ENCODE measurements around the gene LRRC73. TPM values are rescaled to one million over a fixed set of nuclear protein-coding genes. Genes with fewer than 3 reads are reported as not detected.

Gene LRRC73
- total and polyA plus RNA-seq, 2 donors (not counting 1 experiment from before 2014, with no cell fraction given) = 0.18 to 0.33 TPM

GRCh38 chr6:43464337-43464736 is 45.8 kb downstream of the LRRC73 start:
- TF ChIP-seq EZH2 (IDR thresholded peaks at IDR 0.05; ENCODE audit: low read length, missing control alignments) (no peak), CTCF (conservative IDR thresholded peaks at IDR 0.05 in 1 of 2, IDR thresholded peaks at IDR 0.05 in 1 of 2; ENCODE audit: low read depth in 1 of 2, low read length in 2 of 2) (no peak)
- Histone ChIP-seq H3K9ac (ENCODE audit: insufficient read depth, low read length) (no peak overlapping the region), H3K27ac (ENCODE audit: insufficient read depth, low read length) (no peak overlapping the region), H3K9me3 (ENCODE audit: control insufficient read depth, insufficient read depth, low read depth, low read length) (no peaks in the 10 kb centered on the region), H4K20me1 (ENCODE audit: control insufficient read depth, extremely low read depth, insufficient read depth, low read length) (no peaks in the 10 kb centered on the region), H3K4me2 (ENCODE audit: extremely low read depth, insufficient read depth, low read length) (no peak overlapping the region), H2AFZ (ENCODE audit: low read length) (no peak overlapping the region), H3K36me3 (ENCODE audit: control insufficient read depth, insufficient read depth, low read length) (no peaks in the 10 kb centered on the region), H3K79me2 (ENCODE audit: control insufficient read depth, insufficient read depth, low read length) (no peaks in the 10 kb centered on the region), H3K4me1 (ENCODE audit: control insufficient read depth, extremely low read depth, insufficient read depth, low read length) (no peaks in the 10 kb centered on the region), H3K27me3 (ENCODE audit: control insufficient read depth, insufficient read depth, low read length) (peaks cover 11% of the 10 kb centered on the region), H3K4me3 (replicated peaks in 1 of 4; ENCODE audit: control extremely low read depth in 1 of 4, insufficient read depth in 1 of 4, low read depth in 3 of 4, low read length in 4 of 4) (no peak overlapping the region)
- DNase-seq (ENCODE audit: low read depth in 2 of 2) = no peak

GRCh38 chr6:43461936-43462335 is 48.2 kb downstream of the LRRC73 start:
- H3K27me3 ChIP-seq (ENCODE audit: control insufficient read depth, insufficient read depth, low read length) = peaks cover 6% of the 10 kb centered on the region
- H3K9me3 ChIP-seq (ENCODE audit: control insufficient read depth, insufficient read depth, low read depth, low read length) = no peaks in the 10 kb centered on the region

GRCh38 chr6:43460032-43460431 is 50.1 kb downstream of the LRRC73 start:
- DNase-seq (ENCODE audit: low read depth in 2 of 2) = no peak
- H3K27me3 ChIP-seq (ENCODE audit: control insufficient read depth, insufficient read depth, low read length) = peaks cover 5% of the 10 kb centered on the region
- H3K36me3 ChIP-seq (ENCODE audit: control insufficient read depth, insufficient read depth, low read length) = no peaks in the 10 kb centered on the region
- no peaks in the 10 kb centered on the region for H3K79me2 ChIP-seq (ENCODE audit: control insufficient read depth, insufficient read depth, low read length)
- H3K4me1 ChIP-seq (ENCODE audit: control insufficient read depth, extremely low read depth, insufficient read depth, low read length) = no peaks in the 10 kb centered on the region
- H2AFZ ChIP-seq (ENCODE audit: low read length) = no peak overlapping the region
- TF ChIP-seq EZH2 (IDR thresholded peaks at IDR 0.05; ENCODE audit: low read length, missing control alignments) (no peak), CTCF (conservative IDR thresholded peaks at IDR 0.05 in 1 of 2, IDR thresholded peaks at IDR 0.05 in 1 of 2; ENCODE audit: low read depth in 1 of 2, low read length in 2 of 2) (no peak)
- no peak overlapping the region for H3K4me3 ChIP-seq (replicated peaks in 1 of 4; ENCODE audit: control extremely low read depth in 1 of 4, insufficient read depth in 1 of 4, low read depth in 3 of 4, low read length in 4 of 4)
- no peak overlapping the region for H3K4me2 ChIP-seq (ENCODE audit: extremely low read depth, insufficient read depth, low read length)
- no peak overlapping the region for H3K9ac ChIP-seq (ENCODE audit: insufficient read depth, low read length)
- H3K9me3 ChIP-seq (ENCODE audit: control insufficient read depth, insufficient read depth, low read depth, low read length) = no peaks in the 10 kb centered on the region
- H4K20me1 ChIP-seq (ENCODE audit: control insufficient read depth, extremely low read depth, insufficient read depth, low read length) = no peaks in the 10 kb centered on the region
- H3K27ac ChIP-seq (ENCODE audit: insufficient read depth, low read length) = no peak overlapping the region

More at GRCh38 chr6:43461936-43462335, 48.2 kb downstream of the LRRC73 start:
- Histone ChIP-seq H3K9ac (ENCODE audit: insufficient read depth, low read length) (no peak overlapping the region), H3K79me2 (ENCODE audit: control insufficient read depth, insufficient read depth, low read length) (no peaks in the 10 kb centered on the region), H3K4me3 (replicated peaks in 1 of 4; ENCODE audit: control extremely low read depth in 1 of 4, insufficient read depth in 1 of 4, low read depth in 3 of 4, low read length in 4 of 4) (no peak overlapping the region), H3K36me3 (ENCODE audit: control insufficient read depth, insufficient read depth, low read length) (no peaks in the 10 kb centered on the region), H3K4me2 (ENCODE audit: extremely low read depth, insufficient read depth, low read length) (no peak overlapping the region), H2AFZ (ENCODE audit: low read length) (no peak overlapping the region), H3K4me1 (ENCODE audit: control insufficient read depth, extremely low read depth, insufficient read depth, low read length) (no peaks in the 10 kb centered on the region), H3K27ac (ENCODE audit: insufficient read depth, low read length) (no peak overlapping the region), H4K20me1 (ENCODE audit: control insufficient read depth, extremely low read depth, insufficient read depth, low read length) (no peaks in the 10 kb centered on the region)
- TF ChIP-seq CTCF (conservative IDR thresholded peaks at IDR 0.05 in 1 of 2, IDR thresholded peaks at IDR 0.05 in 1 of 2; ENCODE audit: low read depth in 1 of 2, low read length in 2 of 2) = no peak
- no peak for TF ChIP-seq EZH2 (IDR thresholded peaks at IDR 0.05; ENCODE audit: low read length, missing control alignments)
- DNase-seq (ENCODE audit: low read depth in 2 of 2) = no peak

Measured in fibroblast of lung (primary cell).